ENCODE measurements around the gene NPR1.
A peak's percentile ranks its signal among the peaks of the same experiment; 100 is the strongest.

NPR1 gene

DNA sequence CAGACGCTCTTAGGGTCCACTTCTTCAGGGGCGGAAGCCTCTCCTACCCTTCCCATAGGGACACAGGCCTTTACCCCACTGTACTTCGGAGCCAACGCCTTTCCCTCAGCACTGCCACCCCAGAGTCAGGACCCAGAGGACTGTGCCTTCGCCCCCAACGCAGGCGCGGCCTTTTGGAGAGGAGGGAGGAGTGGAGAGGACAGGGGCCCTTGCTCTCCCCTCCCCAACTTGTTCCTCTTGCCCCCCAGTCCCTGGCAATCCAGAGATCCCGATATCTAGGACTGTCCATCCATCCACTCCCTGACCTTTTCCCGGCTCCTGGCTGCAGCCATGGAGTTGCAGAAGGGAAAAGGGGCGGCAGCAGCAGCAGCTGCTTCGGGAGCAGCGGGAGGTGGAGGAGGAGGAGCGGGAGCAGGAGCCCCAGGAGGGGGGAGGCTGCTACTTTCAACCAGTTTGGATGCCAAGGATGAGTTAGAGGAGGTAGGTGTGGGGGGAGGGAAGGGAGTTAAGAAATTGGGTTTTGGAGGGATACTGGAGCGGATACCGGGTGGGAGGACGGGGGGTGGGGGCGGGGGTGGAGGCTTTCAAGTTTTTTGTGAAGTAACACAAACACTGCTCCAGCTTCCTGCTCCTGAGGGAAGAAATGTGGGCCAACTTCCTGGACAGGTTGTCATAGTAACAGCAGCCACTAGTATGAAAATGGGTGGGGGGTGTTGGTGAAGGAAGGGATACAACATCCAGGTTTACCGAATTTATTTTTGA, 50.0 kb downstream of the NPR1 start:
- DNase-seq: peak; percentile 20 to 39 (median 22)

DNA sequence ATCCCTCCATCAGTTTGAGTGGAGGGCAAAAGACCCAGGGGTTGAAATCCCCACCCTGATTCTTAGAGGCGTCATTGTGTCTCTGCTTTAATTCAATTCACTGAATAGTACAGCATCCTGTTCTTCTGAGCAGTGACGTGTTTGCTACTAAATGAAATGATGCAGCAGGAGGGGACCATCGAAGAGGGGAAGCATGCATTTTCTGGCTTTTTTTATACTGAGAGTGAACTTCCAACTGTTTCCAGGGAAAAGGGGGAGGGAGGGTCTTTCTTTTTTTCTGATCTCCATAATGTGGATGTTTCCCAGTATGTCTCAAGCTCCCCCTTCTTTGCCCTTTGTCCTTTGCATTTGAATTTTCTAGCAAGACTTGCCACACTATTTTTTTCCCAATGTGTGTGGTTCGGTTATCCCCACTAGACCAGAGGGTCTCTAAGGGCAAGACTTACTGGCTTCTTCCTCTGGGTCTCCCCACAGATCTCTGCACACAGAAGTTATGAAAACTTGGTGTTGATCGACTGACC, 52.0 kb downstream of the NPR1 start:
- DNase-seq: no peak

DNA sequence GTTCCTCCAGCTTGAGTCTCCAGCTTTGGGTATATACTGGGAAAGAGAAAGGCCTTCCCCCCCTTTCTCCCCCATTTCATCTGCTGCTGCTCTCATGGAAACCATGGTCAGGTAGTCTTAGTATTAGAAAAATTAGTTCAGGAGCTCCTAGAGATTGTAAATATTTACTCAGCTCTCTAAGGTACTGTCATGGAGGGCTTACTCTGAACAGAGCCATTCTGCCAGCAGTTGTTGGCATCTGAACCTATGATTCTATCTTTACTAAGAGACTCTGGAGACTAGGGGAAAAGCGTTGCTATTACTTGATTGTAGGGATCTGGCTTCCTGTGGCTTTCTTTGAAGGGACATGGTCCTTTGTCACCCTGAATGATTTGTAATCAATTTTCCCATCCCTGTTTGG, 55.5 kb downstream of the NPR1 start:
- DNase-seq: no peak

DNA sequence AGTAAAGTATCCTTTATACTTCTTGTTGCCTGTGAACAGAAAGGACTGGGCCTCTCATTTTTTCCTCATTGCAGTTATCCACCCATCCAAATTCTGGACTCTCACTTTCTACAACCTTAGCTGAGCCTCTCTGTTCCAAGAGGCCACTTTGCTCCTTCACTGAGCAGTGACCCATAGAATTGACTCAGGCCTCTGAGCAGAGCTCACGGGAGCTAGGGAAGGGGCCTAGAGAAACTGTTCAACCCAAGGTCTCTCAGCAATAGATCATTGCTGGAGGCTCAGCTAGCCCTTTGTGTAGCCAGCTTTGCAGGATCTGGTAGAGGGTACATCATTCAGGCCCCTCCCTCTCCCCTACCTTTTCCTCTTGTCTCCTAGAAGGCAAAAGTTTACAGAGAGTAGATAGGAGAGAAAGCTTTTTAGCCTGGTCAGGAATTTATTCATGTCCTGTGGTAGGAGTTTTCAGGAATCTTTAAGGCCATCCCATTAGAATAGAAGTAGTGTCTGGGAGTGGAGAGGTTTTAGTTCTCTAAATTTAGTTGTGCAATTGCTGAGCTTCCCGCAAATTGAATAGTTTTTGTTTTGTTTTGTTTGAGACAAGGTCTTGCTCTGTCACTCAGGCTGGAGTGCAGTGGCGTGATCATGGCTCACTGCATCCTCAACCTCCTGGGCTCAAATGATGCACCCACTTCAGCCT, 56.1 kb downstream of the NPR1 start:
- DNase-seq: peak; percentile 59 to 90 (median 83)

DNA sequence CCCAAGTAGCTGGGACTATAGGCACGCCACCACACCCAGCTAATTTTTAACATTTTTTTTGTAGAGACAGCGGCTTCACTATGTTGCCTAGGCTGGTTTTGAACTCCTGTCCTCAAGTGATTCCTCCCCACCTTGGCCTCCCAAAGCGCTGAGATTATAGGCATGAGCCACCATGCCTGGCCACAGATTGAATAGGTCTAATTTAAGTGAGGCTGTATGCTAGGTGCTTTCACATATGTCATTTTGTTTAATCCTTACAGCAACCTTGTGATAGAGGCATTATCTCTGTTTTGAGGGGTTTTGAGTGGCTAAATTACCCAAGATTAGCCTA, 56.6 kb downstream of the NPR1 start:
- DNase-seq: no peak

DNA sequence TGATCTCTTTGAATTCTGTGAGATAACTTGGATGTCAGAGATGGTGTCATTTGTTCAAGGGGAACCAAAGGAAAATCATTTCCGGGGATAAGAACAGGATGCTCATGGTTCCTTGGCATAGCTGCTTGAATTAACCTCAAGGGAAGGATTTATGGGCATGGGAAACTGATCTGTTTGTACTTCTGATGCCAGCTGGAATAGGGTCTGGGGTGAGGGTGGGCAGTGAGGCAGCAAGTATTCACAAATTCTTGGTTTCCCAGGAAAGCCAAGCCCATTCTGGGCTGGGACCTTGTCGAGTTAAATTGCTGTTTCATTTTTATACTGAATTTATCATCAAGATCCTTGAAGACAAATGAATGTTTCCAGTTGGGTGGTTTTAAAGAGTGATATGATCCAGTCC, 63.5 kb downstream of the NPR1 start:
- no peak for DNase-seq

DNA sequence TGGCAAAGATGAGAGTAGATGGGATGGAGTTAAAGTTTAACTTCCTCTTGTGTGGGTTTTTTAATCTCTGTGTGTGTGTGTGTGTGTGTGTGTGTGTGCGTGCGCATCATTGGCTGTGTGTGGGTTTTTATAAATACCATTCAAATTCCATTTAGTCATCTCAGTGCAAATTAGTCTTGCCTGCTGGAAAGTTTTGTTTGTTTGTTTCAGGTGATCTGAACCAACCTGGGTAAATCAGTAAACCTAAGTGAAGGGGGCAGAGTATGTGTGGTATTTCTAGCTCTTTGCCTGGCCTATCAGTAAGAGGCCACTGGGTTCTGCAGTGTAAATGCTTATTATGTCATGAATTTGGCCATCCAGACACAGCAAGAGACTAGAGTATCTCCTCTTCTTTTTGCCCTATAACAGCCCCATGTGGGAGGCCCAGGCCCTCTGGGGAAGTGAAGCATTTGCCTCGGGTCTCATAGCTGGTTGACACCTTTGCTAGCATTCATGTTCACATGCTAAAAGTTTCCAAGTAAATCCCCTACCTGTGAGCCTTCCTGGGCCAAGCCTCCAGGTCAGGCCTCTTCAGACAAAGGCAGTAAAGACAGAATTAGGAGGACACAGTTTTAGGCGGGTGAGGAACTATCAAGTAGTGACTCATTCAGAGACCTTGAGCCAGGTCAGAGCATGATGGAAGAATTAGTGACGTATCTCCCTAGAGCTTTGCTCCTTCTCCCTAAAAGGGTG, 64.1 kb downstream of the NPR1 start:
- peak; percentile 63 to 70 (median 65) for DNase-seq

Measured in suppressor macrophage treated with lipopolysaccharide for 1 hour (primary cell).